Thoracic aorta (tissue), 2 donors: ENCODE results near the gene MAP4K3. TPM values are rescaled to one million over a fixed set of nuclear protein-coding genes. Genes with fewer than 3 reads are reported as not detected.

ENCODE experiments used
- ATAC-seq: fragments of 150-250 bp; one replicate; pipeline ENCODE4 v1.8.0; 2017; ENCODE audit warnings: low read depth; ENCODE audit not compliant: insufficient number of reproducible peaks, low FRiP score
- DNase-seq: peaks from one replicate; pipeline ENCODE4 v3.0.0-alpha.2; 2020; ENCODE audit warnings: low spot score
- H3K27ac ChIP-seq, 2 donors: fragments of 200-600 bp; sonication (generic); 1 replicate in 1 of 2; 2 replicates in 1 of 2; pipeline ENCODE4 v1.5.1; 2016; ENCODE audit warnings: mild to moderate bottlenecking in 2 of 2, moderate library complexity in 2 of 2
- H3K27me3 ChIP-seq: fragments of 200-600 bp; sonication (generic); replicated peaks from 2 replicates; pipeline ENCODE4 v1.6.0; 2016; ENCODE audit warnings: mild to moderate bottlenecking; ENCODE audit not compliant: insufficient read depth
- H3K36me3 ChIP-seq: fragments of 200-600 bp; sonication (generic); one replicate; pipeline ENCODE4 v1.5.1; 2016
- H3K4me1 ChIP-seq, 2 donors: fragments of 200-600 bp; sonication (generic); 1 replicate in 1 of 2; 2 replicates in 1 of 2; pipeline versions ENCODE4 v1.5.1 to v1.6.0; 2016; ENCODE audit warnings: low read depth in 2 of 2, mild to moderate bottlenecking in 1 of 2; ENCODE audit not compliant: control insufficient read depth in 1 of 2
- H3K4me3 ChIP-seq: fragments of 200-600 bp; sonication (generic); 2 replicates; pipeline ENCODE4 v1.5.1; 2016; ENCODE audit warnings: mild to moderate bottlenecking
- H3K9me3 ChIP-seq: fragments of 200-600 bp; sonication (generic); 2 replicates; pipeline ENCODE4 v1.5.1; 2016
- total RNA-seq, 2 donors: library from RNA; depleted of rRNA; stranded (reverse); fragments of >200 nt; gene quantifications; one replicate each; pipeline versions ENCODE4 v1.1.0 to v1.2.3, GENCODE V29; 2016
- TF ChIP-seq, protein P1 (sequence below): fragments of 200-600 bp; sonication (generic); IDR thresholded peaks from one replicate; pipeline ENCODE4 v1.5.1; 2019; ENCODE audit warnings: antibody characterized with exemption

MAP4K3 gene
- total RNA-seq, 2 donors from 2014 or later = 53.7 to 58.8 TPM

DNA sequence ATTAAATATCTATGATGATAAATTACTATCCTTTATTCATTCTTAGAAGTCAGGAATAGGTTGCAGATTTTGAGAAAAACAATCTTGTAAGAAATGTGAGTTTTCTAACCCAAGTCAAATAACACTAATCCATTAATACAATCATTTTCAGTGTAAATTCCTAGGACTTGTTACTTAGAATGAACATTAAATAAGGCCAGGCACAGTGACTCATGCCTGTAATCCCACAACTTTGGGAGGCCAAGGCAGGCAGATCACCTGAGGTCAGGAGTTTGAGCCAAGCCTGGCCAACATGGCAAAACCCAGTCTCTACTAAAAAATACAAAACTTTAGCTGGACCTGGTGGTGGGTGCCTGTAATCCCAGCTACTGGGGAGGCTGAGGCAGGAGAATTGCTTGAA lies 147.5 kb downstream of the MAP4K3 start:
- no peak for ATAC-seq
- no peak for DNase-seq
- no peak overlapping the region for H3K4me3 ChIP-seq
- H3K9me3 ChIP-seq = no peaks in the 10 kb centered on the region
- peaks cover 19% of the 10 kb centered on the region for H3K36me3 ChIP-seq
- TF ChIP-seq, protein P1, sequence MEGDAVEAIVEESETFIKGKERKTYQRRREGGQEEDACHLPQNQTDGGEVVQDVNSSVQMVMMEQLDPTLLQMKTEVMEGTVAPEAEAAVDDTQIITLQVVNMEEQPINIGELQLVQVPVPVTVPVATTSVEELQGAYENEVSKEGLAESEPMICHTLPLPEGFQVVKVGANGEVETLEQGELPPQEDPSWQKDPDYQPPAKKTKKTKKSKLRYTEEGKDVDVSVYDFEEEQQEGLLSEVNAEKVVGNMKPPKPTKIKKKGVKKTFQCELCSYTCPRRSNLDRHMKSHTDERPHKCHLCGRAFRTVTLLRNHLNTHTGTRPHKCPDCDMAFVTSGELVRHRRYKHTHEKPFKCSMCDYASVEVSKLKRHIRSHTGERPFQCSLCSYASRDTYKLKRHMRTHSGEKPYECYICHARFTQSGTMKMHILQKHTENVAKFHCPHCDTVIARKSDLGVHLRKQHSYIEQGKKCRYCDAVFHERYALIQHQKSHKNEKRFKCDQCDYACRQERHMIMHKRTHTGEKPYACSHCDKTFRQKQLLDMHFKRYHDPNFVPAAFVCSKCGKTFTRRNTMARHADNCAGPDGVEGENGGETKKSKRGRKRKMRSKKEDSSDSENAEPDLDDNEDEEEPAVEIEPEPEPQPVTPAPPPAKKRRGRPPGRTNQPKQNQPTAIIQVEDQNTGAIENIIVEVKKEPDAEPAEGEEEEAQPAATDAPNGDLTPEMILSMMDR = no peak
- no peaks in the 10 kb centered on the region for H3K27me3 ChIP-seq
- H3K4me1 ChIP-seq = peaks cover 0 to 11% of the 10 kb centered on the region in 2 donors
- no peak overlapping the region for H3K27ac ChIP-seq

DNA sequence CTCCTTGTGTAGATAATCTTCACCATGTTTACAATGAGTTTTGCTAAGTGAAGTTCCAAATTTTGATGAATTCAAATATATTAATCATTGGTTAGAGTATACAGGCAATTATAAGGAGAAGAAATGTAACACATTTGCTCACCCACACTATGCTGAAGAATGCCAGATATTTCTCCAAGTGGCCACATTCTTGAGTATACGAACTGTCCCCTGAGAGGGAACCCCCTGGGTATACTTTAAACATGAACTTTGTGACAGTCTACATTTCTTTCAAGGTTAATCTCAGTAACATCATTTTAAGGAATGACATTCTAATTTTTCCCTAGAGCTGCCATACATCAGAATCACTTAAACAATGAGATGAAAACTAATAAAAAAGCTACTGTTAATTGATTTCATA lies 153.5 kb downstream of the MAP4K3 start:
- H3K27me3 ChIP-seq = no peaks in the 10 kb centered on the region
- H3K4me3 ChIP-seq = no peak overlapping the region
- peaks cover 16% of the 10 kb centered on the region for H3K36me3 ChIP-seq
- TF ChIP-seq, protein P1 = no peak
- DNase-seq = no peak
- no peak for ATAC-seq
- no peak overlapping the region for H3K27ac ChIP-seq
- no peaks in the 10 kb centered on the region for H3K4me1 ChIP-seq
- no peaks in the 10 kb centered on the region for H3K9me3 ChIP-seq

DNA sequence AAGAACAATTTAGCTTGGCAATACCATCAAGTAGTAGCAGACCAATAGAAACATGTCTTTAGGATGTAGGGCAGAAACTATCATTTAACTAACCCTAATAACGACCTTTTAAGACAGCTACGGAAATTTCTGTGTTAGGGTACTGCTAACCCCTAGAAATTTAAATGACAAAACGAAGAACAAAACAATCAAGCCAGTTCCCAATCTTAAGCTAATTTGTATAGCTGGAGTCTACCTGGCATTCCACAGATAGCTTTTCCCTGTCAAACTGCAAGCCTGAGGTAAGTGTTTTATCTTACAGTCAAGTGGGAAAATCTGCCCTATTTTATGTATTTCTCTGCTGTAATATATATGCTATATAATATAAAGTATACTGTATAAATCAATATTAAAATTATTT lies 155.7 kb downstream of the MAP4K3 start:
- ATAC-seq (no peak), DNase-seq (no peak)
- Histone ChIP-seq H3K27ac (no peak overlapping the region), H3K36me3 (peaks cover 21% of the 10 kb centered on the region), H3K9me3 (no peaks in the 10 kb centered on the region), H3K4me1 (no peaks in the 10 kb centered on the region), H3K27me3 (no peaks in the 10 kb centered on the region), H3K4me3 (no peak overlapping the region)
- TF ChIP-seq, protein P1 = no peak

DNA sequence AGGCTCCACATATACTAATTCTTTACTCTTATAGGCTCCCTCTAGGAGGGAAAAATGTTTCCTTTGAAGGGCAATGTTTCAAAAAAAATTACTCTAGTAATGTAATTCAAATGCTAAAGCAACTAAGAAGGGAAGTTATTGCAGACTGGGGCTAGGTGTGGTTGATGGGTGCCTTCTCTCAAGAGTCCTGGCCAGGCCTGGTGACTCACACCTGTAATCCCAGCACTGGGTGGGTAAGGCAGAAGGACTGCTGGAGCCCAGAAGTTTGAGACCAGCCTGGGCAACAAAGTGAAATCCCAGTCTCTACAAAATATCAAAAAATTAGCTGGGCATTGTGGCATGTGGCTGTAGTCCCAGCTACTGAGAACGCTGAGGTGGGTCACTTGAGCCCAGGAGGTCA lies 162.1 kb downstream of the MAP4K3 start:
- no peak overlapping the region for H3K27ac ChIP-seq
- peaks cover 18% of the 10 kb centered on the region for H3K36me3 ChIP-seq
- no peak for ATAC-seq
- H3K4me3 ChIP-seq = no peak overlapping the region
- H3K27me3 ChIP-seq = no peaks in the 10 kb centered on the region
- no peaks in the 10 kb centered on the region for H3K9me3 ChIP-seq
- DNase-seq = no peak
- no peaks in the 10 kb centered on the region for H3K4me1 ChIP-seq
- TF ChIP-seq, protein P1 = no peak

DNA sequence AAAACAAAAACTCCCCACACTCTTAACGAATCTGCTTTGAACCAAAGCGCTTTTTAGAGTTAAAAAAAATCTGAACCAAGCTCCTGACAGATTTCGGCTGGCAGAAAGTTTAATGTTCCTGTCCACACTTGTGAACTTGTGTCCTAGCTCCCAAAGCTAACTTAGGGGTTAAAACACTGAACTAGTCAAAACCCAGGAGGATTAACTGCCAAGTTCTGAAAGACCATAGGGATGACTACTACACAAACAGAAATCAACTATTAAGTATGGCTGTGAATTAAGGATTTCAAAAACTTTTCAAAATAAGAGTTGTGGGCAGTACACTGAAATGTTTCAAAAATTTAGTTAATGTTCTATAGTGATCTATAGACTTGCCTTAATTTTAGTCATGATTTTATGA lies 167.1 kb downstream of the MAP4K3 start:
- TF ChIP-seq, protein P1 = no peak
- H3K36me3 ChIP-seq = peaks cover 4% of the 10 kb centered on the region

More for the DNA sequence above, 167.1 kb downstream of the MAP4K3 start:
- ATAC-seq (no peak), DNase-seq (no peak)
- H3K27me3 ChIP-seq = no peaks in the 10 kb centered on the region
- peaks cover 6 to 14% of the 10 kb centered on the region in 2 donors for H3K4me1 ChIP-seq
- H3K4me3 ChIP-seq = no peak overlapping the region
- H3K9me3 ChIP-seq = no peaks in the 10 kb centered on the region
- H3K27ac ChIP-seq = no peak overlapping the region
